Endothelial cell of umbilical vein (primary cell): ENCODE results near the gene PRKRIP1.

Experiments
- CTCF ChIP-seq, 2 donors: IDR thresholded peaks; 1 replicate in 1 of 2; 2 replicates in 1 of 2; pipeline ENCODE4 v1.5.1; 2011; ENCODE audit warnings: low read length in 2 of 2, mild to moderate bottlenecking in 2 of 2, moderate library complexity in 2 of 2, control low read depth in 1 of 2, inconsistent platforms in 1 of 2, low read depth in 1 of 2; ENCODE audit not compliant: insufficient read depth in 1 of 2; ENCODE audit errors: extremely low read depth in 1 of 2
- JUN ChIP-seq: IDR thresholded peaks from 2 replicates; pipeline ENCODE4 v1.6.1; 2011; ENCODE audit warnings: borderline replicate concordance, low read depth; ENCODE audit not compliant: insufficient read length, insufficient read depth
- MAX ChIP-seq: IDR thresholded peaks from 2 replicates; pipeline ENCODE4 v1.6.1; 2011; ENCODE audit not compliant: insufficient read depth, insufficient read length
- MYC ChIP-seq: IDR thresholded peaks from one replicate; pipeline ENCODE4 v1.6.1; 2011; ENCODE audit warnings: mild to moderate bottlenecking, low read depth, low read length
- POLR2A ChIP-seq: IDR thresholded peaks from 2 replicates; pipeline ENCODE4 v1.6.1; 2012; ENCODE audit warnings: low read depth, mild to moderate bottlenecking, control low read depth, low read length

- no peak for TF ChIP-seq JUN
- TF ChIP-seq CTCF (IDR thresholded peaks at IDR 0.05; ENCODE audit: extremely low read depth in 1 of 2, insufficient read depth in 1 of 2, low read depth in 1 of 2, low read length in 2 of 2): no peak
- no peak for TF ChIP-seq POLR2A
- no peak for TF ChIP-seq MYC
- no peak for TF ChIP-seq MAX
Measured at GRCh38 chr7:102457352-102457924, 61.3 kb downstream of the PRKRIP1 start.
